LNCAP (cell line): ENCODE results near the gene RECQL.

Experiments used
- TF ChIP-seq, protein P1 (sequence below): fragments of 450-650 bp; IDR thresholded peaks from 2 replicates; pipeline ENCODE4 v1.5.1; 2017; ENCODE audit warnings: mild to moderate bottlenecking

The RECQL gene, protein sequence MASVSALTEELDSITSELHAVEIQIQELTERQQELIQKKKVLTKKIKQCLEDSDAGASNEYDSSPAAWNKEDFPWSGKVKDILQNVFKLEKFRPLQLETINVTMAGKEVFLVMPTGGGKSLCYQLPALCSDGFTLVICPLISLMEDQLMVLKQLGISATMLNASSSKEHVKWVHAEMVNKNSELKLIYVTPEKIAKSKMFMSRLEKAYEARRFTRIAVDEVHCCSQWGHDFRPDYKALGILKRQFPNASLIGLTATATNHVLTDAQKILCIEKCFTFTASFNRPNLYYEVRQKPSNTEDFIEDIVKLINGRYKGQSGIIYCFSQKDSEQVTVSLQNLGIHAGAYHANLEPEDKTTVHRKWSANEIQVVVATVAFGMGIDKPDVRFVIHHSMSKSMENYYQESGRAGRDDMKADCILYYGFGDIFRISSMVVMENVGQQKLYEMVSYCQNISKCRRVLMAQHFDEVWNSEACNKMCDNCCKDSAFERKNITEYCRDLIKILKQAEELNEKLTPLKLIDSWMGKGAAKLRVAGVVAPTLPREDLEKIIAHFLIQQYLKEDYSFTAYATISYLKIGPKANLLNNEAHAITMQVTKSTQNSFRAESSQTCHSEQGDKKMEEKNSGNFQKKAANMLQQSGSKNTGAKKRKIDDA

DNA sequence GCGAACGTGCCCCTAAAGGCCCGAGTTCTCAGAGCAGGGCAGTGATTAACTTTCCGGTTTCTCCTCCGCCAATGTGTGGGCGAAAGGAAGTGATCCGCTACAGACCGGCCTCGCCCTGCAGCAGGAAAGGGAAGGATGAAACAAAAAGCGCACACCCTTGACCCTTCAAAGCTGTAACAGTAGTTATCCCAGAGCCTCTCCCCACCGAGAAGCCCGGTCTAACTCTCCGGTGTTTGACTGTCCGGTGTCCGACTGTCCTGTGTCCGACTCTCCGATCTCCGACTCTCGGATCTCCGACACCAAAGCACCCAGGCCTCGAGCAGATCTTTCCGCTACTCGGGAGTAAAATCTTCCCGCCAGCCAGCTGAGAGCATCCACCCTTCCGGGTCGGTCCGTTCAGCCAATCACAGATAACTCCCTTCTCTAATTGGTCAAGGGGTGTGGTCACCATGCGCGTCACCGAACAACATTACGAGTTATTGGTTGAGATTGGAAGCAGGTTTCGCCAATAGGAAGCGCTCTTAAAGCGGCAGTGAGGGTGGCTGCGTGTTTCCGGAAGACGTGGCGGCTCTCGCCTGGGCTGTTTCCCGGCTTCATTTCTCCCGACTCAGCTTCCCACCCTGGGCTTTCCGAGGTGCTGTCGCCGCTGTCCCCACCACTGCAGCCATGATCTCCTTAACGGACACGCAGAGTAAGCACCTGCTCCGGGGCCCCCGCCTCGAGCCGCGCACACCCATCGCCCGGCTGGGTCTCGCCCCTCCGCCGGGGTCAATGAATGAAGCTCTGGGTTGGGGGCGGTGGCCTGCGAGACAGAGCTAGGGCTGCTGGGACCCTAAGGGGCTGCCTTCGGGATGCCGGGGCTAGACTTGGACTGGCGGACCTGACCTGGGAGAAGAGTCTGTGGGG, at the start of gene RECQL, which contains the start of gene GOLT1B:
Gene RECQL (minus strand): TSS at position 378 of the 906 bp plus-strand sequence. CDS start 2,065 bp downstream, outside the sequence.
Gene GOLT1B (plus strand): TSS at position 532 of the 906 bp plus-strand sequence. CDS start 135 bp downstream, at position 667.
- TF ChIP-seq, protein P1, sequence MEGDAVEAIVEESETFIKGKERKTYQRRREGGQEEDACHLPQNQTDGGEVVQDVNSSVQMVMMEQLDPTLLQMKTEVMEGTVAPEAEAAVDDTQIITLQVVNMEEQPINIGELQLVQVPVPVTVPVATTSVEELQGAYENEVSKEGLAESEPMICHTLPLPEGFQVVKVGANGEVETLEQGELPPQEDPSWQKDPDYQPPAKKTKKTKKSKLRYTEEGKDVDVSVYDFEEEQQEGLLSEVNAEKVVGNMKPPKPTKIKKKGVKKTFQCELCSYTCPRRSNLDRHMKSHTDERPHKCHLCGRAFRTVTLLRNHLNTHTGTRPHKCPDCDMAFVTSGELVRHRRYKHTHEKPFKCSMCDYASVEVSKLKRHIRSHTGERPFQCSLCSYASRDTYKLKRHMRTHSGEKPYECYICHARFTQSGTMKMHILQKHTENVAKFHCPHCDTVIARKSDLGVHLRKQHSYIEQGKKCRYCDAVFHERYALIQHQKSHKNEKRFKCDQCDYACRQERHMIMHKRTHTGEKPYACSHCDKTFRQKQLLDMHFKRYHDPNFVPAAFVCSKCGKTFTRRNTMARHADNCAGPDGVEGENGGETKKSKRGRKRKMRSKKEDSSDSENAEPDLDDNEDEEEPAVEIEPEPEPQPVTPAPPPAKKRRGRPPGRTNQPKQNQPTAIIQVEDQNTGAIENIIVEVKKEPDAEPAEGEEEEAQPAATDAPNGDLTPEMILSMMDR: no peak

DNA sequence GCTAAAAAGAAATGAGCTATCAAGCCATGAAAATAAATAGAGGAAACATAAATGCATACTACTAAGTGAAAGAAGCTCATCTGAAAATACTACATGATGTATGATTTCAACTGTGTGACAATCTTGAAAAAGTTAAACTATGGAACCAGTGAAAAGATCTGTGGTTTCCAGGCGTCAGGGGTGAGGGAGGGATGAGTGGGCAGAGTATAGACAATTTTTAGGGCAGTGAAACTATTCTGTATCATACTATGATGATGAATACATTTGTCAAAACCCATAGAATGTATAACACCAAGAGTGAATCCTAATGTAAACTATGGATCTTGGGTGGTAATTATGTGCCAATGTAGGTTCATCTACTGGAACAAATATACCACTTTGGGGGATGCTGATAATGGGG, 46.0 kb upstream of the RECQL start:
- TF ChIP-seq, protein P1: no peak

DNA sequence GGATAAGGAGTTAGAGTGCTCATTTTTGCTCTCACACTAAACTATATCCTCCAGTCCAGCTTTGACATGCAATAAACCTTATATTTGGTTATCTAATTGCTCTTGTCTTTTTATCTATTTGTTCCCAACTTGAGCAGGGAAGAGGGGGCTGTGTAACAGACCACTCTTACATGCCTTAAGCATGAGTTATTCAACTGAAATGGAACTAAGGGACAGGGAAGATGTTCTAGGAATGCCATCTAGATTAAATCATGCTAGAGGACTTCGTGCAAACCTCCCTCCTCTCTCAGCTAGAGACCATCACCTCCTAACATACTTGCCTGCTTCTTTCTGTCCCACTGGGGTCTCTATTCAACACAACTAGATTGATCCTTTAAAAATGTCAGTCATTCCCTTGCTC, 45.3 kb upstream of the RECQL start:
- TF ChIP-seq, protein P1: no peak

DNA sequence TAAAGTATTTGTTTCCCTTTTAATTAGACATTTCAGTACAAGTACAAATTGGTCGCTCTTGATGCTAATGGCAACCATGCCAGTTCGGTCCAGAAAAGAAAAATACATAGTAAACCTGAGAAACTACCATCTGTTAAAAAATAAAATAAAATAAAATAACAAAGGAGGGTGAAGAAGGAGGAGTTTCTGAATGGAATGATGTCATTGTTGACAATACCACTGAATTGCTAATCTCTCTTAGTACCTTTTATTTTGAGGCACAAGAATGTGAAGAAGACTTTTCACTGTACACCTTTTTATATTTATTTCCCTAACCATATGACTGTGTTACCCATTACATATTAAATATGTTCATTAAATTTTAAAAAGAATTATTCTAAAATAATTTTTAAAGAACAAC, 44.1 kb upstream of the RECQL start:
- TF ChIP-seq, protein P1: no peak

DNA sequence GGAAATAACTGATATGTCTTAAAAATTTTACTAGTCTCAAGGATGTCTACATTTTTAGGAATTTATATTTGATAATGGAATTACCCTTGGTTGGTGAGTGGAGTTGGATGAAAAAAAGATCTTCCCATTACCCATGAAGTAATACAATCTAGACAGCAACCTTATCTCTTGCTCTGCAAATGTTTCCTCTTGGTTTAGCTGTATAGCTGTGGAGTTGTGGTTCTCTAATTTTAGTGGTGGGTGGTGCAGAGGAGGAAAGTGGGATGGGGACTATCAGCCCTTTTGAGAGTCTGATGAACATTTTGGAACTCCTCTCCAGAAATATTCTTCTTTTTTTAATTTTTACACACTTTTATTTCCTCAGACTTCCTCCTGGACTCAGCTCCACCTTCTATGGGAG, 41.7 kb upstream of the RECQL start:
- TF ChIP-seq, protein P1: no peak

DNA sequence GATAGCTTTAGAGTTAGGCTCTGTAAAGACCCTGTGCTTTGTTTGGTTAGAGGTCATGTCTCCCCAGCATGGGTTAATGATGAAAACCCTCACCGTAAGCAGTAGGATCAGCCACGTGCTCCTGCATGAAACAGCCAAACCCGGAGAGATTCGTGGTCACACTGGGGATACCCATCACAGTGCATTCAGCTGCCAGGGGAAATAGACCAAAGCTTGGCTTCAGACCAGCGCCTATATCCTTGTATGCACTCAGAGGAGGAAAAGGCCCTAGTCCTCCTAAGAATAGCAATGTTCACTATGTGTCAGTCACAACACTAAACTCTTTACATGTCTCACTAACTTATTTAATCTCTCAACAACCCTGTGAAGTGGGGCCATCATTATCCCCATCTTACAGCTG, 41.0 kb upstream of the RECQL start:
- TF ChIP-seq, protein P1: no peak

DNA sequence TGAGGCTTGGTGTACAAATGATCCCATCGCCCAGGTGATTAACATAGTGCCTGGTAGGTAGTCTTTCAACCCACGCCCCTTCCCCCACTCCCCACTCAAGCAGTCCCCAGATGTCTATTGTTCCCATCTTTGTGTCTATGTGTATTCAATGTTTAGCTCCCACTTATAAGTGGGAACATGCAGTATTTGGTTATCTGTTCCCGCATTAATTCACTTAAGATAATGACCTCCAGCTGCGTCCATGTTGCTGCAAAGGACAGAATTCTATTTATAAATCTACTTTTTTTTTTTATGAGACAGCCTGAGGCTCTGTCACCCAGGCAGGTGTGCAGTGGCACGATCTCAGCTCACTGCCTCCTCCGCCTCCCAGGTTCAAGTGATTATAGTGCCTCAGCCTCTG, 40.3 kb upstream of the RECQL start:
- TF ChIP-seq, protein P1: no peak
